Prostate gland (tissue), 2 donors: ENCODE measurements around the gene ANKMY1. TPM values are rescaled to one million over a fixed set of nuclear protein-coding genes. Genes with fewer than 3 reads are reported as not detected.

Experiments used
- DNase-seq: peaks from one replicate; pipeline ENCODE4 v3.0.0-alpha.2; 2019; ENCODE audit warnings: low spot score
- H3K27ac ChIP-seq, 2 donors: fragments of 200-600 bp; sonication (generic); 2 replicates each; pipeline ENCODE4 v1.5.1; 2017 to 2019
- H3K27me3 ChIP-seq: fragments of 200-600 bp; sonication (generic); replicated peaks from 2 replicates; pipeline ENCODE4 v1.5.1; 2019; ENCODE audit not compliant: insufficient read depth
- H3K36me3 ChIP-seq, 2 donors: fragments of 200-600 bp; sonication (generic); 1 replicate in 1 of 2; 2 replicates in 1 of 2; pipeline versions ENCODE4 v1.5.1 to v1.8.1; 2017 to 2019
- H3K4me1 ChIP-seq: fragments of 200-600 bp; sonication (generic); replicated peaks from 2 replicates; pipeline ENCODE4 v1.5.1; 2019
- H3K4me3 ChIP-seq, 2 donors: fragments of 200-600 bp; sonication (generic); 2 replicates each; pipeline ENCODE4 v1.5.1; 2017 to 2019
- H3K9me3 ChIP-seq: fragments of 200-600 bp; sonication (generic); 2 replicates; pipeline ENCODE4 v1.5.1; 2017
- CTCF ChIP-seq, 4 experiments: fragments of 200-600 bp in 2 of 4; fragments of 450-650 bp in 2 of 4; sonication (generic) in 2 of 4; IDR thresholded peaks; 1 replicate in 3 of 4; 2 replicates in 1 of 4; pipeline ENCODE4 v1.5.1; 2016 to 2019; ENCODE audit warnings: antibody characterized with exemption in 4 of 4, mild to moderate bottlenecking in 2 of 4, moderate library complexity in 2 of 4
- POLR2A ChIP-seq: fragments of 450-650 bp; IDR thresholded peaks from one replicate; pipeline ENCODE4 v1.6.1; 2016; ENCODE audit warnings: antibody characterized with exemption, mild to moderate bottlenecking
- POLR2AphosphoS5 ChIP-seq: sonication (generic); formaldehyde crosslinking; IDR thresholded peaks from one replicate; pipeline ENCODE4 v1.6.1; 2017; ENCODE audit warnings: antibody characterized with exemption
- WGBS: methylation state at CpG from one replicate; pipeline ENCODE4 v1.1.5; 2018; 5-methylcytosine and 5-hydroxymethylcytosine counted together
- intact Hi-C: fragments of 100-400 bp; cut with DNase I; formaldehyde crosslinking; loops from one replicate; pipeline ENCODE4 v1.14.2; 2022
- total RNA-seq, 2 donors: library from RNA; depleted of rRNA; stranded (reverse); fragments of >200 nt; gene quantifications; one replicate each; pipeline ENCODE4 v1.1.0, GENCODE V29; 2016

Gene ANKMY1
- total RNA-seq, 2 donors from 2014 or later = 22.7 to 31.4 TPM

- intact Hi-C loops = loop anchor here (2.0 kb wide), 1 partner anchor 59 kb away; no protein-coding TSS in a partner anchor
- Histone ChIP-seq H3K36me3 (no peaks in the 10 kb centered on the region), H3K27me3 (no peaks in the 10 kb centered on the region), H3K4me3 (peak overlapping the region in 1 of 2 donors; percentile 76), H3K27ac (peak overlapping the region; percentile 82 to 95), H3K4me1 (peaks cover 16% of the 10 kb centered on the region), H3K9me3 (no peaks in the 10 kb centered on the region)
- TF ChIP-seq POLR2AphosphoS5 (peak; percentile 84), POLR2A (peak; percentile 59), CTCF (IDR thresholded peaks at IDR 0.05) (no peak)
- peak; percentile 78 for DNase-seq
- WGBS = 52% methylated on average over 13 of the region's 16 CpGs
These were observed 123.6 kb downstream of the ANKMY1 start for GRCh38 chr2:240433973-240434727.

- no peak for DNase-seq
- Histone ChIP-seq H3K9me3 (no peaks in the 10 kb centered on the region), H3K27ac (peak overlapping the region in 1 of 2 donors; percentile 95), H3K27me3 (no peaks in the 10 kb centered on the region), H3K36me3 (no peaks in the 10 kb centered on the region), H3K4me3 (no peak overlapping the region), H3K4me1 (peaks cover 13% of the 10 kb centered on the region)
- TF ChIP-seq POLR2A (no peak), POLR2AphosphoS5 (no peak), CTCF (IDR thresholded peaks at IDR 0.05) (no peak)
- intact Hi-C loops = no loop called here
- 58% methylated on average over 29 of the region's 34 CpGs for WGBS
These were observed 124.7 kb downstream of the ANKMY1 start for GRCh38 chr2:240432820-240433801.

GRCh38 chr2:240432430-240432819 is 125.4 kb downstream of the ANKMY1 start:
- TF ChIP-seq POLR2AphosphoS5 = no peak
- no peak for TF ChIP-seq POLR2A
- no peak for TF ChIP-seq CTCF (IDR thresholded peaks at IDR 0.05)
- H3K9me3 ChIP-seq = no peaks in the 10 kb centered on the region
- intact Hi-C loops = no loop called here
- DNase-seq = no peak
- WGBS = 78% methylated on average over 9 of the region's 9 CpGs
- H3K4me3 ChIP-seq = no peak overlapping the region
- H3K36me3 ChIP-seq = no peaks in the 10 kb centered on the region
- H3K27ac ChIP-seq = no peak overlapping the region
- H3K4me1 ChIP-seq = peaks cover 11% of the 10 kb centered on the region
- H3K27me3 ChIP-seq = no peaks in the 10 kb centered on the region

- no peaks in the 10 kb centered on the region for H3K27me3 ChIP-seq
- DNase-seq = no peak
- H3K36me3 ChIP-seq = no peaks in the 10 kb centered on the region
- TF ChIP-seq CTCF (IDR thresholded peaks at IDR 0.05) = no peak
- intact Hi-C loops = no loop called here
- WGBS = 84% methylated on average over 11 of the region's 12 CpGs
- H3K27ac ChIP-seq = no peak overlapping the region
- no peaks in the 10 kb centered on the region for H3K9me3 ChIP-seq
- peaks cover 5% of the 10 kb centered on the region for H3K4me1 ChIP-seq
- no peak overlapping the region for H3K4me3 ChIP-seq
These were observed 125.9 kb downstream of the ANKMY1 start for GRCh38 chr2:240431661-240432424.
